Mesothelial cell of epicardium (in vitro differentiated cells): Measurements from ENCODE around the gene MRC2. TPM values are rescaled to one million over a fixed set of nuclear protein-coding genes. Genes with fewer than 3 reads are reported as not detected.

Experiments
- DNase-seq, 2 experiments: peaks; one replicate each; pipeline ENCODE4 v3.0.0; 2021; ENCODE audit warnings: low spot score in 2 of 2; ENCODE audit not compliant: unreplicated experiment in 2 of 2
- H3K27ac Mint-ChIP-seq: 2 replicates; pipeline ENCODE4 v1.8.0; 2021; ENCODE audit warnings: mixed read lengths
- H3K27me3 Mint-ChIP-seq: 2 replicates; pipeline ENCODE4 v1.8.0; 2021; ENCODE audit warnings: low read depth, mixed read lengths
- H3K36me3 Mint-ChIP-seq: 2 replicates; pipeline ENCODE4 v1.8.0; 2021; ENCODE audit warnings: mixed read lengths
- H3K4me1 Mint-ChIP-seq: 2 replicates; pipeline ENCODE4 v1.8.0; 2021; ENCODE audit warnings: mixed read lengths
- H3K4me3 Mint-ChIP-seq: 2 replicates; pipeline ENCODE4 v1.8.0; 2021; ENCODE audit warnings: mild to moderate bottlenecking, moderate library complexity, mixed read lengths
- H3K9me3 Mint-ChIP-seq: 2 replicates; pipeline ENCODE4 v1.8.0; 2021; ENCODE audit warnings: mixed read lengths
- total RNA-seq: library from RNA; stranded (reverse); gene quantifications from 3 replicates; pipeline ENCODE4 v1.2.1, GENCODE V29; 2021
- TF ChIP-seq, protein P1 (sequence below): fragments of 200-600 bp; sonication (generic); IDR thresholded peaks from one replicate; pipeline ENCODE4 v1.5.0; 2021; ENCODE audit warnings: antibody characterized with exemption; ENCODE audit not compliant: unreplicated experiment

MRC2 gene
- total RNA-seq, 1 donor from 2014 or later = 120 TPM

- Mint-ChIP-seq H3K36me3 (no peaks in the 10 kb centered on the region), H3K27ac (peak overlapping the region; percentile 94), H3K9me3 (no peaks in the 10 kb centered on the region), H3K27me3 (peaks cover 9% of the 10 kb centered on the region), H3K4me3 (peak overlapping the region; percentile 84), H3K4me1 (peaks cover 53% of the 10 kb centered on the region)
- no peak for DNase-seq
- TF ChIP-seq, protein P1, sequence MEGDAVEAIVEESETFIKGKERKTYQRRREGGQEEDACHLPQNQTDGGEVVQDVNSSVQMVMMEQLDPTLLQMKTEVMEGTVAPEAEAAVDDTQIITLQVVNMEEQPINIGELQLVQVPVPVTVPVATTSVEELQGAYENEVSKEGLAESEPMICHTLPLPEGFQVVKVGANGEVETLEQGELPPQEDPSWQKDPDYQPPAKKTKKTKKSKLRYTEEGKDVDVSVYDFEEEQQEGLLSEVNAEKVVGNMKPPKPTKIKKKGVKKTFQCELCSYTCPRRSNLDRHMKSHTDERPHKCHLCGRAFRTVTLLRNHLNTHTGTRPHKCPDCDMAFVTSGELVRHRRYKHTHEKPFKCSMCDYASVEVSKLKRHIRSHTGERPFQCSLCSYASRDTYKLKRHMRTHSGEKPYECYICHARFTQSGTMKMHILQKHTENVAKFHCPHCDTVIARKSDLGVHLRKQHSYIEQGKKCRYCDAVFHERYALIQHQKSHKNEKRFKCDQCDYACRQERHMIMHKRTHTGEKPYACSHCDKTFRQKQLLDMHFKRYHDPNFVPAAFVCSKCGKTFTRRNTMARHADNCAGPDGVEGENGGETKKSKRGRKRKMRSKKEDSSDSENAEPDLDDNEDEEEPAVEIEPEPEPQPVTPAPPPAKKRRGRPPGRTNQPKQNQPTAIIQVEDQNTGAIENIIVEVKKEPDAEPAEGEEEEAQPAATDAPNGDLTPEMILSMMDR = no peak
These were observed 2.3 kb downstream of the MRC2 start for GRCh38 chr17:62629556-62630364.

DNA sequence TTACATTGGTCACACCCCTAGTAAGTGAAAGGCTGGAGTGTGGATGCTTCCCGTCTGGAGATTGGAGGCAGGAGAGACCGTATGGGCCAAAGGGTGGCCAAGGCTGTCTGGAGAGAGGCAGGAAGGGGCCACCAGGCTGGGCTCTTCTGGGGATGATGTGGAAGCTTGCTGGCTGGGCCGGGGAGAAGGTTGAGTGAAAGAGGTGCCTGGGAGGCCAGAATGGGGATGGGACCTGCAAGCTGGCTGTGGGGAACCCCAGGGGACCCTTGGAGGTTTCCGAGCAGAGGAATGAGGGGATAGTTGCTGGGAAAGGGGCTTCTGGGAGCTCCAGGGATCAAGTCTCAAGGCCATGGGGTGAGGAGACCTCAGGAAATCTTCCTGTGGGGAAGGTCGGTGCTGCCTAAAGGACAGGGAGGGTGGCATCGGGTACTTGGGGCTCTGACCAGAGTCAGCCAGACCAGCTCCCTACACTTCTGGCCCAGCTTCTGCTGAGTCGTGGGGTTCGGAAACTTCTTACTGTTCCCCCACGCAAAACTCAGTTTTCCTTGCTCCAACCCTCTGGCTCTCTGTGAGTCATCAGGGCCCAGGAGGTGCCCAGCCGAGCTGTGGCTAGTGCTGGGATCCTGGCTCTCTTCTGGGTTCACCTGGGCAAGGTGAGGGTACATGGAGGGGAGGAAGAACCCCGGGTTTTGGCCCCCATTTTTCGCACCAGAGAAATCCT lies 3.1 kb downstream of the MRC2 start:
- TF ChIP-seq, protein P1 = no peak
- peak overlapping the region; percentile 84 for H3K4me3 Mint-ChIP-seq
- DNase-seq = no peak
- H3K27me3 Mint-ChIP-seq = peaks cover 9% of the 10 kb centered on the region
- peak overlapping the region; percentile 8 for H3K27ac Mint-ChIP-seq
- no peaks in the 10 kb centered on the region for H3K36me3 Mint-ChIP-seq
- H3K4me1 Mint-ChIP-seq = peaks cover 52% of the 10 kb centered on the region
- no peaks in the 10 kb centered on the region for H3K9me3 Mint-ChIP-seq

DNA sequence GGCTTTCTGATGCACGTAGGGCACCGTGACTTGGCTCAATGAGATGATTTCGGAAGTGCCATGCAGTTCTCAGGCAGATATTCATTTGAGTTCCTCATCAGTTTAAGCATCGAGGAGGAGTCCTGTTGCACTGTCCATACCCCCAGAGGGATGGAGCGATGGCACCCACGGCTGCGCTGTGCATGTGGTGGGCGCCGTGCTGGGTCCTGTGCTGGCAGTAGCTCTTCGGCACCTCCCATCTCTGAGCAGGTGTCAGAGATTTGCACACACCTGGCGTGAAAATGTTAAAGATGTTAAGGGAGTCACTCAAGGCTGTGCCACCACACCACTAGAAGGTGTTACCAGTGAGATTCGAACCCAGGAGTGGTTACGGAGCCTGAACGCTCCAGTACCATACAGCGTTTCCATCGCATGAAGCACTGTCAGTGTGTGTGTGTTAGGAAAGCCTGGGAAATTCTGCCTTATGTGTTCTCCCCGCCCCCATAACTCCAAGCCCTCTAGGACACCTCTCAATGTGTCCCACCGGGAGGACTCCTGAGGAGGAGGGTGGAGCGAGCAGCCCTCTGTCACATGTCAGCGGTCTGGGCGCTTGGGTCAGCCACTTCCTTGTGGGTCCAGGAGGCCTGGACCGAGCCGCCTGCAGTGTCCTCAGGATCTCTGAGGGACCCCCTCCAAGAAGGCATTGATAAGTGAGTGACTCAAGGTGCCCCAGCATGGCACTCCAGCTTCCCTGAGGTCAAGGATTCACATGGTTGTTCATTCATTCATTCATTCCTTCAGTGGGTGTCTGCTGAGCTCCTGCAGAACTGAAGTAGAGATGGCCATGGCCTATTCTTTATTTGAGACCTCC lies 3.8 kb downstream of the MRC2 start:
- no peak overlapping the region for H3K4me3 Mint-ChIP-seq

GRCh38 chr17:62631936-62632924 lies 4.8 kb downstream of the MRC2 start:
- peaks cover 9% of the 10 kb centered on the region for H3K27me3 Mint-ChIP-seq
- peak overlapping the region; percentile 67 for H3K27ac Mint-ChIP-seq
- no peaks in the 10 kb centered on the region for H3K9me3 Mint-ChIP-seq
- peaks cover 40% of the 10 kb centered on the region for H3K4me1 Mint-ChIP-seq
- TF ChIP-seq, protein P1 = no peak
- H3K36me3 Mint-ChIP-seq = no peaks in the 10 kb centered on the region
- H3K4me3 Mint-ChIP-seq = no peak overlapping the region
- no peak for DNase-seq

More for the DNA sequence above, 3.8 kb downstream of the MRC2 start:
- H3K9me3 Mint-ChIP-seq = no peaks in the 10 kb centered on the region
- TF ChIP-seq, protein P1 = no peak
- no peak overlapping the region for H3K27ac Mint-ChIP-seq
- DNase-seq = no peak
- peaks cover 9% of the 10 kb centered on the region for H3K27me3 Mint-ChIP-seq
- H3K4me1 Mint-ChIP-seq = peaks cover 45% of the 10 kb centered on the region
- no peaks in the 10 kb centered on the region for H3K36me3 Mint-ChIP-seq
